HEK293 (cell line): ENCODE results near the gene PPARG.

Source experiments
- ZNF324 ChIP-seq: fragments of 450-650 bp; formaldehyde crosslinking; IDR thresholded peaks from 2 replicates; pipeline ENCODE4 v1.5.1; 2016; ENCODE audit warnings: missing biosample characterization, missing genetic modification characterization
- ZNF701 ChIP-seq: fragments of 450-650 bp; formaldehyde crosslinking; IDR thresholded peaks from 2 replicates; pipeline ENCODE4 v1.5.1; 2016; ENCODE audit warnings: missing biosample characterization, missing genetic modification characterization
- TF ChIP-seq, protein P1 (sequence below): fragments of 450-650 bp; formaldehyde crosslinking; IDR thresholded peaks from 2 replicates; pipeline ENCODE4 v1.5.1; 2016; ENCODE audit warnings: missing biosample characterization, missing genetic modification characterization
- TF ChIP-seq, protein P2 (sequence below): fragments of 450-650 bp; formaldehyde crosslinking; IDR thresholded peaks from 2 replicates; pipeline ENCODE4 v1.5.1; 2016; ENCODE audit warnings: missing biosample characterization, missing genetic modification characterization, low read depth
- TF ChIP-seq, protein P3 (sequence below): fragments of 450-650 bp; formaldehyde crosslinking; IDR thresholded peaks from 2 replicates; pipeline ENCODE4 v1.5.1; 2016; ENCODE audit warnings: missing biosample characterization, missing genetic modification characterization

DNA sequence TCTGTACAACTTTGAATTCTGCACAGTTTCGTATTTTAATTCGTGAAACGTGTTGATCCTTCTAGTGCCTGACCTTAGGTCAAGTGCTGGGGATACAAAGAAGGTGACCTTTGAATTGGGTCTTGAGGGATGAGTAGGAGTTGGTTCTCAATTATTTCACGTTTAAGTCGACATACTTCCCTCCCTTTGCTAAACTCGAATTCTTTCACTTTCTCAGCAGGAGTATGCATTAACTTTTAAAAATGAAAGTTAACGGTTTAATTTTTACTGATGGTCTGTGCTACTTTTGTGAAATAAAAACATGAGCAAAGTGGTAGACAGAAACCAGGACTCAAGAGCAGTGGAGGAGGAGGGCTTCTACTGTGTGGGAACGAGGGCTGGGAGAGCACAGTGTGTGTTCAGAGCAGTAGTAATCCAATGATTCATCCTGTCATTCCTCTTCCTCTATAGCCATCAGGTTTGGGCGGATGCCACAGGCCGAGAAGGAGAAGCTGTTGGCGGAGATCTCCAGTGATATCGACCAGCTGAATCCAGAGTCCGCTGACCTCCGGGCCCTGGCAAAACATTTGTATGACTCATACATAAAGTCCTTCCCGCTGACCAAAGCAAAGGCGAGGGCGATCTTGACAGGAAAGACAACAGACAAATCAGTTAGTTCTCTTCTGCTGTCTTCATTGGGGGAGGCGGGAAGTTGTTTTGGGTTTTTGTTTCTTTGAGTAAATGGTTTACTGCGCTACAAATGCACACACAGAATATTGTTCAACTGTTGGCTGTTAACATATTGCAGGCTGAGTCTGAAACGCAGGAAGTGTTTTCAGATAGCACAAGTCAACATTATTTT lies 116.8 kb downstream of the PPARG start:
- TF ChIP-seq, protein P1, sequence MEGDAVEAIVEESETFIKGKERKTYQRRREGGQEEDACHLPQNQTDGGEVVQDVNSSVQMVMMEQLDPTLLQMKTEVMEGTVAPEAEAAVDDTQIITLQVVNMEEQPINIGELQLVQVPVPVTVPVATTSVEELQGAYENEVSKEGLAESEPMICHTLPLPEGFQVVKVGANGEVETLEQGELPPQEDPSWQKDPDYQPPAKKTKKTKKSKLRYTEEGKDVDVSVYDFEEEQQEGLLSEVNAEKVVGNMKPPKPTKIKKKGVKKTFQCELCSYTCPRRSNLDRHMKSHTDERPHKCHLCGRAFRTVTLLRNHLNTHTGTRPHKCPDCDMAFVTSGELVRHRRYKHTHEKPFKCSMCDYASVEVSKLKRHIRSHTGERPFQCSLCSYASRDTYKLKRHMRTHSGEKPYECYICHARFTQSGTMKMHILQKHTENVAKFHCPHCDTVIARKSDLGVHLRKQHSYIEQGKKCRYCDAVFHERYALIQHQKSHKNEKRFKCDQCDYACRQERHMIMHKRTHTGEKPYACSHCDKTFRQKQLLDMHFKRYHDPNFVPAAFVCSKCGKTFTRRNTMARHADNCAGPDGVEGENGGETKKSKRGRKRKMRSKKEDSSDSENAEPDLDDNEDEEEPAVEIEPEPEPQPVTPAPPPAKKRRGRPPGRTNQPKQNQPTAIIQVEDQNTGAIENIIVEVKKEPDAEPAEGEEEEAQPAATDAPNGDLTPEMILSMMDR, result no peak
- TF ChIP-seq ZNF324 (tag by site-specific recombination) (no peak), ZNF701 (no peak)
- TF ChIP-seq, protein P2, sequence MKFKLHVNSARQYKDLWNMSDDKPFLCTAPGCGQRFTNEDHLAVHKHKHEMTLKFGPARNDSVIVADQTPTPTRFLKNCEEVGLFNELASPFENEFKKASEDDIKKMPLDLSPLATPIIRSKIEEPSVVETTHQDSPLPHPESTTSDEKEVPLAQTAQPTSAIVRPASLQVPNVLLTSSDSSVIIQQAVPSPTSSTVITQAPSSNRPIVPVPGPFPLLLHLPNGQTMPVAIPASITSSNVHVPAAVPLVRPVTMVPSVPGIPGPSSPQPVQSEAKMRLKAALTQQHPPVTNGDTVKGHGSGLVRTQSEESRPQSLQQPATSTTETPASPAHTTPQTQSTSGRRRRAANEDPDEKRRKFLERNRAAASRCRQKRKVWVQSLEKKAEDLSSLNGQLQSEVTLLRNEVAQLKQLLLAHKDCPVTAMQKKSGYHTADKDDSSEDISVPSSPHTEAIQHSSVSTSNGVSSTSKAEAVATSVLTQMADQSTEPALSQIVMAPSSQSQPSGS, result no peak
- TF ChIP-seq, protein P3, sequence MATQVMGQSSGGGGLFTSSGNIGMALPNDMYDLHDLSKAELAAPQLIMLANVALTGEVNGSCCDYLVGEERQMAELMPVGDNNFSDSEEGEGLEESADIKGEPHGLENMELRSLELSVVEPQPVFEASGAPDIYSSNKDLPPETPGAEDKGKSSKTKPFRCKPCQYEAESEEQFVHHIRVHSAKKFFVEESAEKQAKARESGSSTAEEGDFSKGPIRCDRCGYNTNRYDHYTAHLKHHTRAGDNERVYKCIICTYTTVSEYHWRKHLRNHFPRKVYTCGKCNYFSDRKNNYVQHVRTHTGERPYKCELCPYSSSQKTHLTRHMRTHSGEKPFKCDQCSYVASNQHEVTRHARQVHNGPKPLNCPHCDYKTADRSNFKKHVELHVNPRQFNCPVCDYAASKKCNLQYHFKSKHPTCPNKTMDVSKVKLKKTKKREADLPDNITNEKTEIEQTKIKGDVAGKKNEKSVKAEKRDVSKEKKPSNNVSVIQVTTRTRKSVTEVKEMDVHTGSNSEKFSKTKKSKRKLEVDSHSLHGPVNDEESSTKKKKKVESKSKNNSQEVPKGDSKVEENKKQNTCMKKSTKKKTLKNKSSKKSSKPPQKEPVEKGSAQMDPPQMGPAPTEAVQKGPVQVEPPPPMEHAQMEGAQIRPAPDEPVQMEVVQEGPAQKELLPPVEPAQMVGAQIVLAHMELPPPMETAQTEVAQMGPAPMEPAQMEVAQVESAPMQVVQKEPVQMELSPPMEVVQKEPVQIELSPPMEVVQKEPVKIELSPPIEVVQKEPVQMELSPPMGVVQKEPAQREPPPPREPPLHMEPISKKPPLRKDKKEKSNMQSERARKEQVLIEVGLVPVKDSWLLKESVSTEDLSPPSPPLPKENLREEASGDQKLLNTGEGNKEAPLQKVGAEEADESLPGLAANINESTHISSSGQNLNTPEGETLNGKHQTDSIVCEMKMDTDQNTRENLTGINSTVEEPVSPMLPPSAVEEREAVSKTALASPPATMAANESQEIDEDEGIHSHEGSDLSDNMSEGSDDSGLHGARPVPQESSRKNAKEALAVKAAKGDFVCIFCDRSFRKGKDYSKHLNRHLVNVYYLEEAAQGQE, result no peak
